ENCODE measurements around the gene KCNMB2.
"Not testable (repeated sequence)": the region's sequence is repeated elsewhere in the genome, so short reads cannot be mapped to it uniquely, and the experiment has no call there.

The KCNMB2 gene

DNA sequence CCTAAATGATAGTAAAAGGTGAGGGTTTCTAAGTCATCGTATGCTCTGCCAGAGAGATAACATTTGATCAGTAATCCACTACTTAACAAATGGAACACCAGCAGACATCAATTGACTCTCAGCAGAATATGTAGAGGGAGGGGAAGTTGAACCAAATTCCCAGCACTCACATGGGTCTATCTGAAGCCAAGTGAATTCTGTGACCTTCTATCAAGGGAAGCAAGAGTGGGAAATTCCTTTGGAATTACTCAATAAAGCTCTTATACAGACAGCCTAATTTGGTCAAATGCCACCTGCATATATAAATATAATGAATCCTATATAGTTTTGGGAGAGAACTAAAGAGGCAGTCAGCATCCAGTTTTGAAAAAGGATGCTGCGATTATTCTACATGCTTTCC is 15.8 kb upstream of the KCNMB2 start:
- no peak for DNase-seq

DNA sequence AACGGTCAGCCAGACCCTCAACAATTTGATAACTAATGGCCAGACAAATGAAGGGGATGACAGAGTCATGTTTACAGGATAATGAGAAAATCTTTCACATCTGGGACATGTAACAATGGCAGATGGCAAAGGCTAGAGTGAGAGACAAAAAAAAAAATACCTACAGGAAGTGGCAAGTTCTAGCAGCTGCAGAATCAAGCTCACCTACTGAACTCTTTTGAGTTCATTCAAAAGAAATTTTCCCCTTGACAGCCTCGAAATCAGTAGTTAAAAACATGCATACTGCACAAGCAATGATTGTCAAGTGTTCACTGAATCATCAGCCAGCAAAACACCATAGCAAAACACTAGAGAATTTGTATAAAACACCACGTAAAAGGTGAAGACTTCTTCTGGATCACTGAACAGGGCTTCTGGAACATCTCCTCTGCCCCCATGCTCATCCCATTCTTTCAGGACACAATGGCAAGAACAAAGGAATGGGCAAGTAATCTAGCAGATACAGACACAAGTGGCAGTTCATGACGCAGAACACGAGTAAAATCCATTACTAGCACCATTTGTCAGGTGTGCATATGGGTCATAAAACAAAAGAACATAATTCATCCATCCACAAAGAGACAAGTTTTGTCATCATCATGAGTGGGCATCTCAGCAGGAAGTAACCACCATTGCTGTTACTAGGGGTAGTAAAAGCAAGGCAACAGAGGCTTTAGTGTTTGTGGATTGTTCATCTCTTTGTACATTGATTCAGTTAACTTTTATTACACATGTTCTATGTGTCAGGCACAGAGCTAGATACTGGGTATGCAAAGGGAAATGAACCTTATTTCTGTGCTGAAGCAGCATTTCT is 13.8 kb upstream of the KCNMB2 start:
- DNase-seq, result no peak

DNA sequence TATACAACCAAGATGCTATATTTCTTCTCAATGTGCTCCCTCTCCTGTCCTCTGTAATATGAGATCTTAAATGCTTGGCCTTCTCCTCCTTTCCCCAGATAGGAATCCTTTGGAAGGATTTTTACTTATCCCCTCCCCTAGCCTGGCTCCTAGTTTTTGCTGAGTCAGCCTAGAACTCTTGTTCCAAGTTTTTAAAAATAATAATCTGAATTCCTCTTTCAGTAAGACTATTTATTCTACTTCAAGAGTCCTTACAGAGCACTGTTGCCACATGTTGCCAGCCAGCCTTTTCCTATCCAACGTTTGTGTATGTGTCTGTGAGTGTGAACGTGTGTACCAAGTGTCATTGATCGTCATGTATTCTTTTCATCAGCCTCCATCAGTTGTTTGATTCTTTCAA is 11.0 kb upstream of the KCNMB2 start:
- DNase-seq, result no peak

DNA sequence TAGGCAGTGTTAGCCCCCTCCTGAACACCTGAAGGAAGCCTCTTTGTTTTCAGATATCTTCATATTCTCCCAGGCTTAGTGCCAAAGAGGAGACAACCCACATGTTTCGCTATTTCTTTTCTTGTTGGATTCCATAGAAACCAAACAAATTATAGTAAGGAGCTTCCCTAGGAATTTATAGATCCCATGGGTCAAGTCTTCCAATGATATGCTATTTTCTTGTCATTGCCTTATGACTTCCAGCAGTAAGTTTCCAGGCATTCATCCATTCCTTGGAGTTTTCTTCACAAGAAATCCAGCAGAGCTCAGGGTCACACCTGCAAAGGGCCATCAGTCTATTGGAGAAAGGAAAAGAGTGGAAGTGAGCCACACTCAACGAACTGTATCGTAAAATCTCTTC is 9.9 kb upstream of the KCNMB2 start:
- no peak for DNase-seq

DNA sequence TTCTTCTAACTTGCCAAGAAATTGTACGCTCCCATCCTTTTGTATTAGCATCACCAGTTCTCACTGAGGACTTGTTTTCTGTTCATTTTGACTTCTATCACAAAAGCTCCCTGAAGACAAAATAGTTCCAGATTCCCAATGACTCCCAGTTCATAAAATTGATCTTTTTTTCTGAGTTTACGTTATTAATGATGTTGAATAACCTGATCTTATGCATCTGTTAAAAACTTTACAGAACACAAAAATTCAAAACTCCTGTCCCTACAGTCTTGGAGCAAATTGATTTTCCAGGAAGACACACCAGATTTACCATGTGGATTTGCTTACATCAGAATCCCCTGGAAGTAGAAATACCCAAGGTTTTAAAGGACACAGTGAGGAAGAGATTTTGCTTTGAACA is 8.3 kb upstream of the KCNMB2 start:
- DNase-seq, result no peak

DNA sequence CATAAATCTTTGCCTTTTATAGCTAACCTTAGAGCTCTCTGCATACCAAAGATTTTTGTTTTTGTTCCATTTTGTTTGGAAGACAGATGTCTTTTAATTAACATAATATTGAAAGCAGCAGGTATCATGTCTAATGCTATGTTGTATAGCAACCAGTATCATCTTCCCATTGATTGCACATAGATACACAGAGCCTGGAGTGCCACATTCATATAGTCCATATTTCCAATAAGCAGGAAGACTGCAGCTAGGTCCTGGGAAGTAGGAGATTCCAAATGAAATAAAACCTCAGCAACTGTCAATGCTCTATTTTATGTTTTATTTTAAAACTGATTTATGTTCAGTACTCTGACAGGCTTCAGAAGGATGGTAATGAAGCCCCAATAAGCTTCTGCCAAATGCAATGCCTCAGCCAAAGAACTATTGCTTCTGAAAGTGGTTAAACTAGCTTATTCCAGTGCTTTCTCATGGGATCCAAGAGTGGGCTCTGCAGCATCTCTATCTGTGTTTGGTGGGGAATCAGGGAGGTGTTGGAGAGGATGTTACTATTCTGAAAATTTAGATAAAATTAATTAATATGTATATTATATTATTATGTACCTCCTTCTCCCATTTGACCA is 6.5 kb upstream of the KCNMB2 start:
- no peak for DNase-seq

DNA sequence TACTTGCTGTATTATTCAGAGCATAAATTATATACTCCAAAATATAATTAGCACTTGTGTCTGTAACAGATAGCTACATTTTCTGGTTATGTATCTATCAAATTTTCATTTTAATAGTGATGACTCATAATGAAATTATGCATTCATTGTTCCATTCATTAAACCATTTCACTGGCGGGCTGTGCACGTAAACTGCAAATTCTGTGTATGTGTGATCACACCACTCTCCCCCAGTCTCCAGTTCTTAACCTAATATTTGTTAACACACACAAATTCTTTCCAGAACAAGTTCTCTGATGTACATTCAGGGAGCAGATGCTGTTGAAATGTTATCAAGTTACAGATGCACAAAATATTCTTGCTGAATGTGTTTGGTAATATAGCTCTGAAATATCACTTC is 3.8 kb upstream of the KCNMB2 start:
- DNase-seq, result peak; percentile 16

DNA sequence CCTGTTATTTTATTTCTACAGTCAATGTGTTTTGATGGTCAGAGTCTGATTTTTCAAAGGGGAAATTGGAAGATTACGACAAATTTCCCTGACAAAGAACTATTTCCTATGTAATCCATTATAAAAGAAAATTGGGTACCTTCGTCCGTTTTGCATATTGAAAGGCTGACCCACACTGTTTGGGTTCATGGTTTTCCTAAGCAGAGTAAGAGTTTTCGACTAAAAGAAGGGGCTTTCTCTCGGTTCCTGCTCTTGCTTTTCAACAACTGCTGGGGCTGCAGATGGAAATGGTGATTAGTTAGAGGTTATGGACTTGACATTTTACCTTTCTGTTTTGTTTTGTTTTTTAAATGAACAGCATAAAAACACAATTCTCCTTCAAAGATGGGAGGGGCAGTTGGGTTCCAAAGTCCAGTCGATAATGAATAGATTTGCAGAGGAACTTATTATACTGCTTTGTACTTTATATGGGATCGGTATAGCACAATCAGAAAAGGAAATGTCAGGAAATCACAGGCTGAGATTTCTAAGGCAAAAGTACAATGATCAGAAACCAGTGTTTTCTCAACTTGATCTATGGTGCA is 978 bp downstream of the KCNMB2 start:
- DNase-seq, result no peak

DNA sequence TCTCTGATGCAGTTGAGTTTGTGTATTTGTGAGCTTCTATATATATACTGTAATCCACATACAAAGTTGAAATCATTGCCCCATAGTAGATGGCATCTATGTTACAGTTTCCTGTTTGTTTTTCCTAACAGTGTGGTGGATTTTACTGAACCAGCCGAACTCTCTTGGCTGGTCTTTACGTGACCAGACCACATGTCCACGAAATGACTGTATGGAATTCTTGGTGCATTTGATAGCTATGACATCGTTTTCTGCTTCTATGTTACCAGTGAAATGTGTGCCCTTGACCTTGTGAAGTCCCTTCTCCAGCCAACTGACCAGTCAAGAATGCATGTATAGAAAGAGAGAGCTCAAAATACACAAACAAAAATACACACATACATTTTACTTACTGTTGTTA is 1.8 kb downstream of the KCNMB2 start:
- DNase-seq, result no peak

DNA sequence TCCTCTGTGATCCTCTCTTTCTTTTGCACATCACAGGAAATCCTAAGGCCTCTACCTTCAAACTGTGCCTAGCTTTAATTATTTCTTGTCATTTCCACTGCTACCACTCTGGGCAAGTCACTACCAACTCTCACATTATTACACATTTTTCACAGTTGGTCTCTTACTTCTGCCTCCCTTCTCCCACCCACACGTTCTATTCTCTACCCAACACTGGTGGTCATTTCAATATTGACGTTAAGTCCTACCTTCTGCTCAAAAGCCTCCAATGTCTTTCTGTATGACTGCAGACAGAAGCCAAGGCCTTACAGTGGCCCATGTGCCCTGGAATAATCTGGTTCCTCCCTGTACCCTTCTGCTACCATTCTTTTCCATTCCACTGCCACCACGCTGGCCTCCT is 3.9 kb downstream of the KCNMB2 start:
- no peak for DNase-seq

DNA sequence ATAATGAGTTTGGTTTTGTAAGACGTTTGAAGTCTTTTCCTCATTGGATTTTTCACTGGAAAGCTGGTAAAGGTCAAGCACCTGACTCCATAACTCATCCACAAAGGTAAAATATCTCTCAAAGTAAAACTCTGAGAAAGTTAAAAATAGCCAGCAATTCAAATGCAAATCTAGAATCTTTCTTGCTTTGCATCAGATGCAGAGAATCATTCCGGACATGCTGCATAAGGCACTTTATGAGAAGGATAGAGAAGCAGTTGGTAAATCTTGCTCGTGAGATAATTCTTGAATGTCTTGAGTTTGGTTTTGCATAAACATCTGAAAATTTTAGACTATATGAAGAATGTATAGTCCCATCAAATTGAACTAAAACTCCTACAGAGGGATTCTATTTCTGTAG is 9.1 kb downstream of the KCNMB2 start:
- no peak for DNase-seq

DNA sequence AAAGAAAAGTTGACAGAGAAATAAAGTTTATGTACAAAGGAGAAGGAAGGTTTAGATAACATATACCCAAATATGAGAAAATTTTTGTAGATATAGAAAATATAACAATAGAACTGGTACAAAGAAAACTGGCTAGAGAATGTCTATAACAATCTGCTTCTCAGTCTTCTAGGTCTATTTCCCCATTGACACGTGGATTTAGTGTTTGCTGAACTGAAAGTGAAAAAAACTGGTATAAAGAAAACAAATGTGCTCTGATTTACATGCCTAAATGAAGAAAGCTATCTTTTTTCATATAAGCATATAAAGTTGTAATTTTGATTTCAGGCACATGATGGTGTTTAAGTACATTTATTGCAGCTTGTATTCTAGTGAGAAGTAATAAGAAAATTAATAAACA is 9.8 kb downstream of the KCNMB2 start:
- no peak for DNase-seq

DNA sequence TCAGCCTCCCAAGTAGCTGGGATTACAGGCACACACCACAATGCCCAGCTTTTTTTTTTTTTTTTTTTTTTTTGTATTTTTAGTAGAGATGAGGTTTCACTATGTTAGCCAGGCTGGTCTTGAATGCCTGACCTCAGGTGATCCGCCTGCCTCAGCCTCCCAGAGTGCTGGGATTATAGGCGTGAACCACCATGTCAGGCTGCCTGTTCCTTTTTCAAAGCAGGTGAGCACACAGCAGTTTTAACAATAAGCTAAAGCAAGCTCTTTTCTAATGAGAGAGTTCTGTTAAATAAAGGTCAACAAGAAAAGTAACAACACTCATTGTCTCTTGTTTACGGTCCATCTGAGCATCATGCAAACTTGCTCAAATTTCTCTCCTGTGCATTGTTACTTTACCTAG is 13.2 kb downstream of the KCNMB2 start:
- not testable (repeated sequence) for DNase-seq

DNA sequence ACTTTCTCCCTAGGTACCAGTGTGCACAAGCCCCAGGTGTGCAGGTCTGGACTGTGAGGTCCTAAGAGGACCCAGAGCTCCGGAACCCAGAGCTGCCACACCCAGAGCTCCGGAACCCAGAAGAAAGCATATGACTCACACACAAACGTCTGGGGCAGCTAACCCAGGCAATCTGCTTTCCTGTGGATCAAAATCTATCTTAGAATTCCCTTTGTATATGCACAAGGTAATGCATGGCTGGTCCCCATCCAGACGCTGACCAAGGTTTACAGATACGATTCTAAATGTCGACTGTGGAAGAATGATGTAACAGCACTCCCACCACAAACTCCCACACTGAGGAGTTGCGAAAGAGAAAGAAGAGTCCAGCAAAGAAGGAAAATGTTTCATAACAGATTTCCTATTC is 15.7 kb downstream of the KCNMB2 start:
- DNase-seq, result no peak

DNA sequence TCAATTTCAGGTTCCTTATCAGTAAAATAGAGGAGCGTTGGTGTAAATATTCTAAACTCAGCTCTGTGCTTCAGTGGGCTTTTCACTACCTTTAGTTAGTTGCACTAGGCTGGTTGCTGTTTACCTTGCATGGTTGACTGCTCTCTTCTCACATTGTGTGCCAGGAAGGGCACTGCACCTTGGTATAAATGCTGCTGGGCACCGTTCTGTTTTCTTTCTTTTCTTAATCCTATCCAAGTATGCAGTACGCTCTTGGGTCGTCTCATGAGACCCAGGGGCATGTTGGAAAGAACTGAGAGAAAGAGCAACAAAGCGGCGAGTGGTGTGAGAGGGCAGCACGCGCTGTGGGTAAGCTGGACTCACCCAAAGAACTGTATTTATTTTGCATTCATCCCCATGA is 22.4 kb downstream of the KCNMB2 start:
- DNase-seq, result no peak

DNA sequence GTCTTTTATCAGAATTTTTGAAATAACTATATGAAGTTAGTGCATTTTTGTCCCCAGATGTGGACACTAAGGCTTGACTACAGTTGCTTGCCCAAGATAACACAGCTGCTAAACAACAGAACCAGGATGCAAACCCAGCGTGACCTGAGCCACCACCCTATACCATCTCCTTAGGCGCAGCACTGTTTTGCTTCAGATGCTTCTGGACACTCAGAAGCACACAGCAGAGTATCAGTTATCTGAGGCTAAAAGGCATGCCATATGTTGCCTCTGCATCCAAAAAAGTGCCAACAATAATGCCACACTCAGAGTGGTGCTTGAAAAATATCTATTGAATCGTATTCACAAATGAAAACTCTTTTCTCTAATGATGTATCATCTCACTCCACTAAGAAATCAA is 24.5 kb downstream of the KCNMB2 start:
- DNase-seq, result no peak

DNA sequence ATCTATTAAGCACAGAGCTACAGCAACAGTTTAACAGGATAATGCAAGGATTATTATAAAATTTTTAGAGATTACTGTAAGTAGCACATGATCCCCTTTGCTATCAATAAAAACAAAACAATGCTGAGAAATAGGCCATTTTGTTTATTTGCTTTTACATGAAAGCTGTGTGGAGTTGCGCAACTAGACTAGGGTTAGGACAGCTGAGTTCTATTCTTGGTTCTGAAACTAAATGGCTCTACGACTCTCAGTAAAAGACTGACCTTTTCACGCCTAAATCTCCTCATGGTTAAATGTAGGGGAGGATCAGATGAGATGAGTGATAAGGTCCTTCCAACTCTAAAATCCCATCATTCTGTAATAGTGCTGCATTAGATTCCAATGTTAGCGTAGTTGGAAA is 25.0 kb downstream of the KCNMB2 start:
- no peak for DNase-seq

DNA sequence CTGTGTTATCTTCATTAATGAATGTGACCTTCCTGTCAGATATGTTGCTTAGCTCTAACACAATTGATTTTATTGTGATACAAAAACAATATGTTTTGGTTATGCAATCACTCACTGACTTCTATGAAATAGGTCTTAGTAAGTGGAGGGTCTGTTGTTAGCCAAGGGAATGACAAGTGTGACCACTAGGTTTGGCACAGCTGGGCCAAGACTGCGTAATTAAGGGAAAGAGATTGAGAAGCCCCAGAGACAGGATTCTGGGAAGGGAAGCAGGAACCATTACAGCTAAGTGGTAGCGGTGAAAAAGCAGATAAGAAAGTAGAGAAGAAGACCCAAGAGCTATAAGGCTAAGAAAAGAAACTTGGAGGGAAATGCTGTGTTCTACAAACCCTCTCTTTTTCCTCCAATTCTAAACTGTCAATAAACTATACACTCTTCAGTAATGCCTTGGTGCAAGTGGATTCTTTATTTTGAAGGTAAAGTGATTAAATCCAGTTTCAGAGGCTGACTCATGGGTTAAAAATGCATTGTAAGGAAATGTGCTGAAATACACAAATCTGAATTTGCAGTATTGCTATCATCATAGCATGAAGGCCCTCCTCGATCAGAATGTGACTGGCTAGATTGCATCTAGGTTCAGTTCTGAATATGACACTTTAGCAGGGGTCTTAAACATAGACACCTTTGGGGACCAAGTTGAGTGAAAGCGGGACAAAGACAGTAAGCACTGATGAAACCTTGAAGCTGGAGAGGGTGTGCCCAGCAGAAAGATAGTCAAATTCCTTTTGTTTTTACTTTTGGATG is 26.1 kb downstream of the KCNMB2 start:
- no peak for DNase-seq

DNA sequence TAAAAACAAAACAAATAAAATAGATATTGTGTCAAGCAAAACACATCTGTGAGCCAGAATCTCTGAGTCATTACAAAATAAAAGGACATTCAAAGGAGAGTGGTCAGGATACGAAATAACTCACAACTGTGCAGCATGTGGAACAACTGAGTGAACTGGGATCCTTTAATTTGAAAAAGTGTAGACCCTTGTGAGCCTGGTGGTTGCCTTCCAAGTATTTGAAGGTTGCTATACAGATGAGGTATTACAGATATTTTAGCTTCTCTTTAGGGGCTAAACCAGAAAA is 26.7 kb downstream of the KCNMB2 start:
- no peak for DNase-seq

DNA sequence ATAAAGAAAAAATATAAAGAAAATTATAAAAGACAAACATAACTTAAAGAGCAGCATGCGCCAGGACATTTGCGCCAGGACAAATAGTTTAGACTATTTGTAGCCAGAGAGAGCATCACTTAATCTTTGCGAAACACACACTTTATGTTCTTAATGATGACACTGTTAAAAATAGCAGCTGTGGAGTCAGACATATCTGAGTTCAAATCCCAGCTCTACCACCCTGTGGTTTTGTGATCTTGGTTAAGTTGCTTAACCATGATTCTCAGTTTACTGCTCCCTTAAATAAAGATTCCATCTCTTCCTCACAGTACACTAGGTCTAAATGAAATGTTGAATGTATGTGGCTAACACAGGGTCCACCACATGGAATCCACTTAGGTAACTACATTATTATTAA is 31.4 kb downstream of the KCNMB2 start:
- DNase-seq, result no peak

DNA sequence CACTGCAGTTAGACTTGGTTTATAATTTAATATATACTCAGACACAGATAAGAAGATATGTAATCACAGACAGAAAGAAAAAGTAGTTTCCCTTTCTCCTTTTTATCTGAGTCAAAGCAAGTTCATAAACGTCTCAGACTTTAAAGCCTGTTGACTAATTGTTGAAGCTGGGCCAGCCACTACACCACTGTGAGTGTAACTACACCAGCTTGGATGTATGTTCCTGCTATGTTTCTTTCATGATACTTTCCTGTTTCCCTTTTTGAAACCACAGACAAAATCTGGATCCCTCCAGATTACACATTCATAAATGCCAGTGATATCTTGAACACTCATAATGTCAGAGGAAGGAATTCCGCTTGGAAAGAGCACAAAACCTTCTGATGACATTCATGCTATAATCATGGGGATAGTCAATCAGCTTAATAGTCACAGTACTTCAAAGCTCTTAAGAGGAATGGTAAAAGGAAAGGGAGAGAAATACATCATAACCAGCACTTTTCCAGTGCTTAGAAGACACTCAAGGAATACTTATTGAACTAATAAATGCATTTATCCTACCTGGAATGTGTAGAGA is 32.0 kb downstream of the KCNMB2 start:
- DNase-seq, result no peak

DNA sequence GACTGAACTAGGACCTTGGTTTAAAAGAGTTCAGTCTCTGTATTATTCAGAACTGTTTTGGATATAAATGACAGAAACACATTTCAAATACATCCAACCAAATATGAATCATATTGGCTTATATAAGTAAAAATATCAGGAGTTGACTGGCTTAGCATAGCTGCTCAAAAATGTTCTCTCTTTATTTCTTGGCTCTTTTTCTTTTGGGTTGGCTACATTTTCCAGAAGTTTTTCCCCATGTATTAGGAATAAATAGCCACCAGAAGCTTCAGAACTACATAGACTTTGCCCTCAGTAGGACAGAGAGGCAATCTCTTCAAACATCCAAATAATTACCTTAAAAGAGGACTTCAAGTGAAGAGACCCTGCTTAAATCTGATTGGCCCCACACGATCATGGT is 32.7 kb downstream of the KCNMB2 start:
- DNase-seq, result no peak

DNA sequence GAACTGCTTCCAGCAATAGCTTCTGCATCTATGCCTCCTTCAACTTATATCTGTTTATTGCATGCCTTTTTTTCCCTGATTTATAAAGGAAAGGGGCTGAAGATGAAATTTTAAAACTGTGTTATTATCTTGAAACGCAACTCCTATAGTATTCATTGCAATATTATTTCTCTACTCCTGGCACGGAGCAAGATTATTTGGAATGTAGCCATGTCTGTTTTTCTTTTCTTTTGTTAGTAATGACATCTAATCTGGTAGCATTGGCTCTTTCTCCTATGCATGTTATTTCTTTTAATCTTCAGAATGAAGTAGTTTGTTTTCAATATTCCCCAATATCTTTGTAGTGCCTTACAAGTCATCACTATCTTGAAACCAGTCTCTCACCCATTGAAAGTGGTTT is 33.6 kb downstream of the KCNMB2 start:
- no peak for DNase-seq

Data from activated CD4-positive, alpha-beta T cell treated with anti-CD3 and anti-CD28 coated beads, Interleukin-10, Interleukin-2, amounts not matched to agents 100 ng/mL and 50 ng/mL, durations not matched to agents 16 hours and 8 hours (primary cell).